Caco-2 (cell line): ENCODE measurements around the gene CDON. TPM values are rescaled to one million over a fixed set of nuclear protein-coding genes. Genes with fewer than 3 reads are reported as not detected.

Source experiments
- BruUV-seq: library from RNA; stranded (reverse); fragments of 400-500 nt; replicated peaks from 2 replicates; lab custom pipeline; 2021; lab: Mats Ljungman, UMichigan
- CTCF ChIA-PET: fragments of 300-600 bp; sonication (Branson Sonifier 250); formaldehyde crosslinking; loops from one replicate; lab custom pipeline; 2022; ENCODE audit warnings: antibody characterized with exemption; lab: Charles Lee
- POLR2A ChIA-PET: fragments of 300-600 bp; sonication (Branson Sonifier 250); formaldehyde crosslinking; loops from one replicate; lab custom pipeline; 2022; ENCODE audit warnings: antibody characterized with exemption; lab: Charles Lee
- DNase-seq, 2 experiments: peaks; one replicate each; pipeline versions ENCODE4 v3.0.0 to v3.0.0-alpha.2; 2020 to 2022
- H3K27me3 ChIP-seq: replicated peaks from 2 replicates; pipeline ENCODE4 v1.6.0; 2011; ENCODE audit warnings: low read length; ENCODE audit not compliant: control insufficient read depth, insufficient read depth
- H3K36me3 ChIP-seq: 2 replicates; pipeline ENCODE4 v1.5.1; 2011; ENCODE audit warnings: low read length; ENCODE audit not compliant: control insufficient read depth, insufficient read depth
- H3K4me1 ChIP-seq: fragments of 250-450 bp; sonication (Bioruptor Pico); 2 replicates; pipeline ENCODE4 v1.5.1; 2020; ENCODE audit warnings: mild to moderate bottlenecking
- H3K4me3 ChIP-seq: 2 replicates; pipeline ENCODE4 v1.5.1; 2011; ENCODE audit warnings: low read depth, mild to moderate bottlenecking, control low read depth, low read length
- H3K9me3 ChIP-seq: fragments of 250-450 bp; sonication (Bioruptor Pico); 2 replicates; pipeline ENCODE4 v1.5.1; 2020; ENCODE audit warnings: mild to moderate bottlenecking, moderate library complexity
- H3K27ac Mint-ChIP-seq: one replicate; pipeline ENCODE4 v1.8.0; 2022; ENCODE audit warnings: mixed read lengths; ENCODE audit not compliant: unreplicated experiment
- H3K27me3 Mint-ChIP-seq: one replicate; pipeline ENCODE4 v1.8.0; 2022; ENCODE audit warnings: mixed read lengths; ENCODE audit not compliant: insufficient read depth, unreplicated experiment
- H3K36me3 Mint-ChIP-seq: one replicate; pipeline ENCODE4 v1.8.0; 2022; ENCODE audit warnings: mild to moderate bottlenecking, mixed read lengths; ENCODE audit not compliant: insufficient read depth, unreplicated experiment
- H3K4me1 Mint-ChIP-seq: one replicate; pipeline ENCODE4 v1.8.0; 2022; ENCODE audit warnings: low read depth, mixed read lengths; ENCODE audit not compliant: unreplicated experiment
- H3K4me3 Mint-ChIP-seq: one replicate; pipeline ENCODE4 v1.8.0; 2022; ENCODE audit warnings: mild to moderate bottlenecking, moderate library complexity, mixed read lengths; ENCODE audit not compliant: unreplicated experiment
- H3K9me3 Mint-ChIP-seq: one replicate; pipeline ENCODE4 v1.8.0; 2022; ENCODE audit warnings: mixed read lengths; ENCODE audit not compliant: unreplicated experiment
- intact Hi-C: fragments of 100-400 bp; cut with micrococcal nuclease; formaldehyde crosslinking; loops from one replicate; pipeline ENCODE4 v1.10.0; 2022; ENCODE audit not compliant: unreplicated experiment
- total RNA-seq: library from RNA; stranded (reverse); gene quantifications from 2 replicates; pipeline ENCODE4 v1.2.3, GENCODE V29; 2022
- TF ChIP-seq, protein P1 (sequence below), 2 experiments: fragments of 200-600 bp in 1 of 2; IDR thresholded peaks; 1 replicate in 1 of 2; 2 replicates in 1 of 2; pipeline versions ENCODE4 v1.5.1 to v1.8.0; 2011 to 2022; ENCODE audit warnings: antibody characterized with exemption in 1 of 2, control low read depth in 1 of 2, inconsistent platforms in 1 of 2, low read depth in 1 of 2, low read length in 1 of 2, mild to moderate bottlenecking in 1 of 2, moderate library complexity in 1 of 2; ENCODE audit not compliant: insufficient read depth in 1 of 2, severe bottlenecking in 1 of 2, unreplicated experiment in 1 of 2

The CDON gene
- total RNA-seq, 1 experiment from 2014 or later, result 6.8 TPM

DNA sequence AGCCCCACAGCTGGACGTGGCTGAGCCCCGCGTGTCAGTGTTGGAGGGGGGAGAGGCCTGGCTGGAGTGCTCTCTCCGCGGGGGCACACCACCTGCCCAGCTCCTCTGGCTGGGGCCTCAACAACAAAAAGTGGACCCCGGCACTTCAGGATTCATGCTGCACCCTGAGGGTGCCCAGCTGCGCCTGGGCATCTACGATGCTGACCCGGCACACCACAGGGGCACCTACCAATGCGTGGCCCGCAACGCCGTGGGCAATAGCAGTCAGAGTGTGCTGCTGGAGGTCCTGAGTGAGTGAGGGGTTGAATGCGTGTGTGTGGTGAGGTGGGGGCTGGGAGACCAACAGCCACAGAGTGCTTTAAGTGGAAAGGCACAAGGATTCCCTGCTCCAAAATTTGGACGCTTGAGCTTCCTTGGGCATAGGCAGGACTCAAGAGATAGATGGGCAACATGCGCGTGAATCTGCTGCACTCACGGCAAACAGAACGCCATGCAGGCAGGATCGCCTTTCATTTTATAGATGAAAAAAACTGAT lies 109.2 kb downstream of the CDON start:
- Mint-ChIP-seq H3K4me1 (no peaks in the 10 kb centered on the region), H3K4me3 (no peak overlapping the region), H3K27ac (no peak overlapping the region), H3K36me3 (no peaks in the 10 kb centered on the region), H3K27me3 (peaks cover 4% of the 10 kb centered on the region), H3K9me3 (no peaks in the 10 kb centered on the region)
- no TSS peak for BruUV-seq
- POLR2A ChIA-PET, result no interaction called here
- intact Hi-C loops, result no loop called here
- H3K4me1 ChIP-seq, result no peaks in the 10 kb centered on the region
- H3K4me3 ChIP-seq, result no peak overlapping the region
- TF ChIP-seq, protein P1, sequence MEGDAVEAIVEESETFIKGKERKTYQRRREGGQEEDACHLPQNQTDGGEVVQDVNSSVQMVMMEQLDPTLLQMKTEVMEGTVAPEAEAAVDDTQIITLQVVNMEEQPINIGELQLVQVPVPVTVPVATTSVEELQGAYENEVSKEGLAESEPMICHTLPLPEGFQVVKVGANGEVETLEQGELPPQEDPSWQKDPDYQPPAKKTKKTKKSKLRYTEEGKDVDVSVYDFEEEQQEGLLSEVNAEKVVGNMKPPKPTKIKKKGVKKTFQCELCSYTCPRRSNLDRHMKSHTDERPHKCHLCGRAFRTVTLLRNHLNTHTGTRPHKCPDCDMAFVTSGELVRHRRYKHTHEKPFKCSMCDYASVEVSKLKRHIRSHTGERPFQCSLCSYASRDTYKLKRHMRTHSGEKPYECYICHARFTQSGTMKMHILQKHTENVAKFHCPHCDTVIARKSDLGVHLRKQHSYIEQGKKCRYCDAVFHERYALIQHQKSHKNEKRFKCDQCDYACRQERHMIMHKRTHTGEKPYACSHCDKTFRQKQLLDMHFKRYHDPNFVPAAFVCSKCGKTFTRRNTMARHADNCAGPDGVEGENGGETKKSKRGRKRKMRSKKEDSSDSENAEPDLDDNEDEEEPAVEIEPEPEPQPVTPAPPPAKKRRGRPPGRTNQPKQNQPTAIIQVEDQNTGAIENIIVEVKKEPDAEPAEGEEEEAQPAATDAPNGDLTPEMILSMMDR (IDR thresholded peaks at IDR 0.05; ENCODE audit: insufficient read depth in 1 of 2, low read depth in 1 of 2, low read length in 1 of 2, severe bottlenecking in 1 of 2, unreplicated experiment in 1 of 2), result no peak
- CTCF ChIA-PET, result no interaction called here
- no peak for DNase-seq
- H3K9me3 ChIP-seq, result no peaks in the 10 kb centered on the region
- H3K27me3 ChIP-seq, result no peaks in the 10 kb centered on the region
- H3K36me3 ChIP-seq, result no peaks in the 10 kb centered on the region

DNA sequence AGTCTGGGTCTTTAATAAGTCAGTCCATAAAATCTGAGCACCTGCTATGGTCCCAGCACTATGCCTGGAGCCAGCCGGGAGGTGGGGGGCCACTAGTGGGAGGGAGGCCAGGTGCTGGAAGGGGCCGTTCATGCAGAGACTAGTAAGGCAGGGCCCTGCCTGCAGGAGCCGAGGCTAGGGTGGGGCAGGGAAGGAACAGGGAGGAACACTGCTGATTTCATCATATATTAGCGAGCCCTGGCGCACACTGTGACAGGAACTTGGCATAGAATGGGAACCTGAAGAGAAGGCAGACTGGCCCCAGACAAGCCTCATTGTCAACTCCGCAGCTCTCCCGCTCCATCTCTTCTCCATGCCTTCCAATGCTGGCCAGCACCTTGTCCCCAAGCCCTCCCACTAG lies 109.7 kb downstream of the CDON start:
- intact Hi-C loops, result no loop called here
- Histone ChIP-seq H3K9me3 (no peaks in the 10 kb centered on the region), H3K36me3 (no peaks in the 10 kb centered on the region), H3K4me3 (no peak overlapping the region), H3K4me1 (no peaks in the 10 kb centered on the region), H3K27me3 (no peaks in the 10 kb centered on the region)
- H3K27ac Mint-ChIP-seq, result no peak overlapping the region
- no peaks in the 10 kb centered on the region for H3K9me3 Mint-ChIP-seq
- no peak for DNase-seq
- no peak overlapping the region for H3K4me3 Mint-ChIP-seq
- no peaks in the 10 kb centered on the region for H3K4me1 Mint-ChIP-seq
- no TSS peak for BruUV-seq
- H3K36me3 Mint-ChIP-seq, result no peaks in the 10 kb centered on the region
- CTCF ChIA-PET, result no interaction called here
- peaks cover 4% of the 10 kb centered on the region for H3K27me3 Mint-ChIP-seq
- POLR2A ChIA-PET, result no interaction called here
- TF ChIP-seq, protein P1 (IDR thresholded peaks at IDR 0.05; ENCODE audit: insufficient read depth in 1 of 2, low read depth in 1 of 2, low read length in 1 of 2, severe bottlenecking in 1 of 2, unreplicated experiment in 1 of 2), result no peak

DNA sequence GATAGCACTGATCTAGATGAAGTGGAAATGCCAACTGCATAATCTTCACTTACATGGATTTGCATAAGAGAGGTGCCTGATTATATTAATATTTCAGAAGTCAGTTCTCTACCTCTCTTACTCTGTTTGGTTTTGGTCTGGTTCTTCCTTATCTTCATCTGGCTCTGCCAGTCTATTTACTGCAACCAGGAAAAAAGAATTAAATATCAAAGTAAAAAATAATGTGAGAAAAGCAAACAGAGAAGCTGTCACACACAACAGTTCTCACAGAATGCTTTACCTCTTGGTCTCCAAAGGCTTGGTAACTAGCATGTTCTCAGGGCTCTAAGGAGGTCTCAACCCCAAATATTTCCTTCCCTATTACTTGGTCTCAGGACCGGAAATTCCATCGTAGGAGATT lies 110.1 kb downstream of the CDON start:
- H3K4me3 Mint-ChIP-seq, result no peak overlapping the region
- no TSS peak for BruUV-seq
- intact Hi-C loops, result no loop called here
- Histone ChIP-seq H3K9me3 (no peaks in the 10 kb centered on the region), H3K4me3 (no peak overlapping the region), H3K4me1 (no peaks in the 10 kb centered on the region), H3K27me3 (no peaks in the 10 kb centered on the region), H3K36me3 (no peaks in the 10 kb centered on the region)
- POLR2A ChIA-PET, result no interaction called here
- no peaks in the 10 kb centered on the region for H3K36me3 Mint-ChIP-seq
- H3K27ac Mint-ChIP-seq, result no peak overlapping the region
- no peaks in the 10 kb centered on the region for H3K4me1 Mint-ChIP-seq
- TF ChIP-seq, protein P1 (IDR thresholded peaks at IDR 0.05; ENCODE audit: insufficient read depth in 1 of 2, low read depth in 1 of 2, low read length in 1 of 2, severe bottlenecking in 1 of 2, unreplicated experiment in 1 of 2), result no peak
- H3K9me3 Mint-ChIP-seq, result no peaks in the 10 kb centered on the region
- H3K27me3 Mint-ChIP-seq, result peaks cover 4% of the 10 kb centered on the region
- no peak for DNase-seq
- CTCF ChIA-PET, result interaction anchor here (1.2 kb wide), 1 partner anchor 10 kb away, joined by 3 read pairs; no protein-coding TSS in a partner anchor
